ENCODE results near the gene MBOAT7. TPM values are rescaled to one million over a fixed set of nuclear protein-coding genes. Genes with fewer than 3 reads are reported as not detected.
A peak's percentile ranks its signal among the peaks of the same experiment; 100 is the strongest.
"Not testable (repeated sequence)": the region's sequence is repeated elsewhere in the genome, so short reads cannot be mapped to it uniquely, and the experiment has no call there.

The MBOAT7 gene
- polyA plus RNA-seq, 1 donor from 2014 or later = 16.1 TPM

- H3K9me3 Mint-ChIP-seq = no peaks in the 10 kb centered on the region
- peak overlapping the region in 1 of 3 donors; percentile 18 for H3K27ac Mint-ChIP-seq
- H3K27me3 Mint-ChIP-seq = no peaks in the 10 kb centered on the region
- peak overlapping the region in 1 of 4 donors; percentile 5 for H3K4me3 Mint-ChIP-seq
- H3K36me3 Mint-ChIP-seq = peaks cover 2% of the 10 kb centered on the region
- peaks cover 5 to 11% (median 11%) of the 10 kb centered on the region in 3 donors for H3K4me1 Mint-ChIP-seq
Observed at GRCh38 chr19:54186351-54186750, 3.0 kb downstream of the MBOAT7 start.

- Mint-ChIP-seq H3K4me1 (peaks cover 0 to 11% (median 9%) of the 10 kb centered on the region in 3 donors), H3K27me3 (no peaks in the 10 kb centered on the region), H3K36me3 (peaks cover 5% of the 10 kb centered on the region), H3K27ac (peak overlapping the region in 1 of 3 donors; percentile 28), H3K9me3 (no peaks in the 10 kb centered on the region), H3K4me3 (no peak overlapping the region)
Observed at GRCh38 chr19:54183431-54183830, 5.9 kb downstream of the MBOAT7 start.

GRCh38 chr19:54181894-54182293 lies 7.5 kb downstream of the MBOAT7 start:
- not testable (repeated sequence) for H3K4me3 Mint-ChIP-seq, H3K9me3 Mint-ChIP-seq, H3K36me3 Mint-ChIP-seq, H3K27me3 Mint-ChIP-seq, H3K4me1 Mint-ChIP-seq, H3K27ac Mint-ChIP-seq

DNA sequence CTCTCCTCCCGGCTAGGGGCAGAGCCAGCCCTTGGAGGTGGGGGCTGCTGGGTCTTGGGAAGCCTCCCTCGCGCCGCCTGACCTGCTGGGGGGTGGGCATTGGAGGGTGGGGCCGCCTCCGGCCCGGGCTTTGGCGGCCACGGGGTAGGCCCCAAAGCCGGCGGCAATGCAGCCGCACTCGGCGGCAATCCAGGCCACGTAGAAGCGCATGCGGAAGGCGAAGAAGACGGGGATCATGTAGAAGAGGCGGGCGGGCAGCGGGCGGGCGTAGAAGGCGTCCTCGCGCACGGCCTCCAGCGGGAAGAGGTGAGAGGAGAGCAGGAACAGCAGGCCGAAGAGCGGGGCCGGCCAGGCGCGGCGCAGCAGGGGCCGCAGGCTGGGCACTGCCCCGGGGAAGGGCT lies 8.7 kb downstream of the MBOAT7 start:
- H3K27me3 Mint-ChIP-seq = no peaks in the 10 kb centered on the region
- H3K36me3 Mint-ChIP-seq = peaks cover 8% of the 10 kb centered on the region
- H3K4me3 Mint-ChIP-seq = no peak overlapping the region
- no peak overlapping the region for H3K27ac Mint-ChIP-seq
- no peaks in the 10 kb centered on the region for H3K9me3 Mint-ChIP-seq
- peaks cover 0 to 9% (median 0%) of the 10 kb centered on the region in 3 donors for H3K4me1 Mint-ChIP-seq

GRCh38 chr19:54179921-54180461 lies 9.4 kb downstream of the MBOAT7 start:
- Mint-ChIP-seq H3K9me3 (no peaks in the 10 kb centered on the region), H3K4me1 (peaks cover 0 to 5% (median 0%) of the 10 kb centered on the region in 3 donors), H3K27ac (no peak overlapping the region), H3K27me3 (no peaks in the 10 kb centered on the region), H3K36me3 (peaks cover 8% of the 10 kb centered on the region), H3K4me3 (peak overlapping the region in 1 of 4 donors; percentile 12)

DNA sequence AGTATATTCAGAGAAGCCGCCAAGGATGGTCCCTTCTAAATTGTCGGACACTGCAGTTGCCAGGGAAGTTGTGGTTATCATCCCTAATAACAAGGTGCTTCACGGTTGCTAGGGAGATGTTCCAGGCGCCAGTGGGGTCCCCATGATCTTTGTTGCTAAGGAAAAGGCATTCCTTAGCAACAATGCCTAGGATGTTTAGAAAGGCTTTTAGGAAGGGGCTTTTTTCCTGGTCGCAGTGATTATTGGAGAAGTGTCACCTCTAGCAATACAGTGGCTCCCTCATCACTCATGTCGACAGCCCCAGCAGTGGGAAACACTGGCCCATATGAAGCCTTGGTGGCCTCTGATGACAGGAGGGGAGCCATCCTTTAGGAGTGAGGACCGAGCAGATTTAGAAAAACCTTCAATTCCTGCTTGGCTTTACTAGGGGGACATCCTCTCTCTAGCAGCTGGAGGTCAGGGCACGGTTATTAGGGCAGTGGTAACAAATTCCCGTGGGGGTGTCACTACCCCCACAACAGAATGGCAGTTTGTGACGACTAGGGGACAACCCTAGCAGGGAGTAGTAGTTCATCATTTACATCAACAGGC lies 10.0 kb downstream of the MBOAT7 start:
- Mint-ChIP-seq H3K4me3 (peak overlapping the region in 2 of 4 donors; percentile 30 to 51), H3K27me3 (no peaks in the 10 kb centered on the region), H3K4me1 (peaks cover 0 to 8% (median 0%) of the 10 kb centered on the region in 3 donors)

DNA sequence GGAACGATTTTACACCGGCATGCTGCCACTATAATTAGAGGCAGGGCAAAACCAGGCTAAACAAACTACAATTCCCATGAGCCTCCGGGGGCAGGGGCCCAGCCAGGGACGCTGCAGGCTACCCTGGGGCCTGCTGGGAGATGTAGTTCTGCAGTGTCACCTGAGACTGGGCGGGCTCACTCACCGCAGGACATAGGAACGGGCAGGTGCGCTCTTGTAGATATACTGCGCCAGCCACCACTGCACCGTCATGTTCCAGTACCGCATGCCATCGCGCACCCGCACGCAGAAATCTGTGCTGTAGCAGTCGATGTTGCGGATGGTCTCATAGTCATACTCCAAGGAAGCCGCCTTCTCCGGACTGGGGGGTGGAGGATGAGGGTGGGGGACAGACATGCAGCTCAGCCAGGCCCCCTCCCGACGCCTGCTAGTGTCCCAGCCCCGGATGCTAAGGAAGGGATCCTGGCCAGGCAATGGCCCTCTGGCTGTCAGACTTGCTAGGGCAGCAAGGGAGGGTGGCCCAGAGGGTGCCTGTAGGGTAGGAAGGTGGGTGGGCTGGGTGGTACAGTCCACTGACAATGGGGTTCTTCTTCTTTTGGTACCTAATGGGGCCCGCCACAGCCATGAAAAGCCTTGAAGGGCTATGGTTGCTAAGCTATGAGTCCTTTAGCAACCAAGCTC lies 10.7 kb downstream of the MBOAT7 start:
- Mint-ChIP-seq H3K27ac (no peak overlapping the region), H3K9me3 (no peaks in the 10 kb centered on the region), H3K4me1 (peaks cover 0 to 6% (median under 1%) of the 10 kb centered on the region in 3 donors), H3K4me3 (peak overlapping the region in 1 of 4 donors; percentile 12), H3K36me3 (peaks cover 6% of the 10 kb centered on the region), H3K27me3 (no peaks in the 10 kb centered on the region)

More for the DNA sequence above, 10.0 kb downstream of the MBOAT7 start:
- no peaks in the 10 kb centered on the region for H3K9me3 Mint-ChIP-seq
- H3K36me3 Mint-ChIP-seq = peaks cover 8% of the 10 kb centered on the region
- no peak overlapping the region for H3K27ac Mint-ChIP-seq

DNA sequence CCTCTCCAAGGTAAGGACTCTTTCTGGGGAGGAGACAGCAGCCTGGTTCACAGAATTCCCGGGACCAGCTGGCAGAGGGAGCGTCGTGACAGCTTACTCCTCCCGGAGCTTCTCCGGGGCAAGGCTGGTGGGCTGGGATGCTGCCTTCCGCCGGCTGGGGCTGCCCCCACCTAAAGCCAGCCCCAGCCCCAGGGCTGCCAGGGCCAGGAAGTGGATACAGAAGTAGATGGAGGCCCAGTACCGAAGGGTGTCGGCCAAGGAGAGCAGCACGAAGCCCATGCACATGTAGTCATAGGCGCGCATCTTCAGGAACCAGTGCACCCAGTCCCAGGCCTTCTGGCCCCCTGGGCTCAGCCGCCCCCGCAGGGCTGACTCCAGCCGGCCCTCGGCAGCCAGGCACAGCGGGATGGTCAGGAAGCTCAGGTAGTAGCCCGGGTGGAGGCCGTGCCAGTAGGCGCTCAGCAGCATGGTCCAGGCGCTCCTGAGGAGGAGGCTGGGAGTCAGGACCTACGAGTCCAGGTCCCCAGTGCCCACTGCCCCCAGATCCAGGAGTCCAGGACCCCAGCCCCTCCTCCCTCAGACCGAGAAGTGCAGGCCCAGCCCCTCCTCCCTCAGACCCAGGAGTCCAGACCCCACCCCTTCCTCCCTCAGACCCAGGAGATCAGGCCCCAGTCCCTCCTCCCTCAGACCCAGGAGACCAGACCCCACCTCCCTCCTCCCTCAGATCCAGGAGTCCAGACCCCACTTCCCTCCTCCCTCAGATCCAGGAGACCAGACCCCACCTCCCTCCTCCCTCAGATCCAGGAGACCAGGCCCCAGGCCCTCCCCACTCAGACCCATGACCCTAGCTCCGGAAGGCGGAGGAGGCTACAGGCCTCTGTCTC lies 15.2 kb downstream of the MBOAT7 start:
- H3K27ac Mint-ChIP-seq = no peak overlapping the region

GRCh38 chr19:54173359-54173699 lies 16.1 kb downstream of the MBOAT7 start:
- H3K4me3 Mint-ChIP-seq = peak overlapping the region in 1 of 4 donors; percentile 47
- H3K4me1 Mint-ChIP-seq = peaks cover 0 to 10% (median 6%) of the 10 kb centered on the region in 3 donors
- no peaks in the 10 kb centered on the region for H3K27me3 Mint-ChIP-seq
- no peaks in the 10 kb centered on the region for H3K9me3 Mint-ChIP-seq
- H3K36me3 Mint-ChIP-seq = peaks cover 2% of the 10 kb centered on the region
- H3K27ac Mint-ChIP-seq = no peak overlapping the region

More for the DNA sequence above, 15.2 kb downstream of the MBOAT7 start:
- Mint-ChIP-seq H3K36me3 (peaks cover 6% of the 10 kb centered on the region), H3K27me3 (no peaks in the 10 kb centered on the region), H3K9me3 (no peaks in the 10 kb centered on the region), H3K4me1 (peaks cover 0 to 10% (median 6%) of the 10 kb centered on the region in 3 donors), H3K4me3 (no peak overlapping the region)

- Mint-ChIP-seq H3K27me3 (no peaks in the 10 kb centered on the region), H3K27ac (no peak within 1 kb of the TSS), H3K4me1 (peaks cover 0 to 13% (median 6%) of the 10 kb centered on the region in 3 donors), H3K9me3 (no peaks in the 10 kb centered on the region), H3K4me3 (peak within 1 kb of the TSS in 2 of 4 donors; percentile 47 to 70), H3K36me3 (no peaks in the 10 kb centered on the region)
Observed at GRCh38 chr19:54172471-54173358, 16.7 kb downstream of the MBOAT7 start, which contains the start of gene TMC4. Gene TMC4, minus strand, starts transcription at chr19:54173160. Its CDS starts 43 bp downstream, at chr19:54173117.

- H3K36me3 Mint-ChIP-seq, H3K27ac Mint-ChIP-seq, H3K9me3 Mint-ChIP-seq, H3K4me3 Mint-ChIP-seq, H3K27me3 Mint-ChIP-seq: not testable (repeated sequence)
- H3K4me1 Mint-ChIP-seq = peaks cover 0 to 13% (median 6%) of the 10 kb centered on the region in 3 donors
Observed at GRCh38 chr19:54171736-54172431, 17.5 kb downstream of the MBOAT7 start.

DNA sequence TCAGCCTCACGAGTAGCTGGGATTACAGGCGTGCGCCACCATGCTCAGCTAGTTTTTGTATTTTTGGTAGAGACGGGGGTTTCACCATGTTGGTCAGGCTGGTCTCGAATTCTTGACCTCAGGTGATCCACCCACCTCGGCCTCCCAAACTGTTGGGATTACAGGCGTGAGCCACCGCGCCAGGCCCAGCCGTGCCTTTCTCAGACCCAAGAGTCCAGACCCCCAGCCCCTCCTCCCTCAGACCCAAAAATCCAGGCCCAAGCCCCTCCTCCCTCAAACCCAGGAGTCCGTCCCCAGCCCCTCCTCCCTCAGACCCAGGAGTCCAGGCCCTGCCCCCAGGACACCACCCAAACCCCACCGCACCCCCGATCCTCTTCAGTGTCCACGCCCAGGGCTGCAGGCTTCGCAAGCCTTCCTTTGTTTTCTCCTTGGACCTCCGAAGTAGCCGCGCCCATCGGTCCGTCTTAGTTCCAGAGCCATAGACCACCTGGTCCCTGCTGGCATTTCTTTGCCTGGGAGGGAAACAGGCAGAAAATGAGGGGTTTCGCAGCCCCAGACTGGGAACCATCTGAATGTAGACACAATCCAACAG lies 20.1 kb downstream of the MBOAT7 start:
- no peak overlapping the region for H3K4me3 Mint-ChIP-seq
- H3K36me3 Mint-ChIP-seq = no peaks in the 10 kb centered on the region
- peaks cover 0 to 8% (median 6%) of the 10 kb centered on the region in 3 donors for H3K4me1 Mint-ChIP-seq
- peaks cover 13% of the 10 kb centered on the region for H3K27me3 Mint-ChIP-seq
- H3K9me3 Mint-ChIP-seq = no peaks in the 10 kb centered on the region
- no peak overlapping the region for H3K27ac Mint-ChIP-seq

GRCh38 chr19:54168174-54168917 lies 21.0 kb downstream of the MBOAT7 start:
- Mint-ChIP-seq H3K27me3 (peaks cover 14% of the 10 kb centered on the region), H3K36me3 (no peaks in the 10 kb centered on the region), H3K4me1 (peaks cover 0 to 8% (median 2%) of the 10 kb centered on the region in 3 donors), H3K27ac (no peak overlapping the region), H3K4me3 (no peak overlapping the region), H3K9me3 (no peaks in the 10 kb centered on the region)

Data from IgD-negative memory B cell (primary cell).